Ovary (tissue), 9 donors: ENCODE data around the gene PLCB4. TPM values are rescaled to one million over a fixed set of nuclear protein-coding genes. Genes with fewer than 3 reads are reported as not detected.

Experiments
- DNase-seq, 5 donors: peaks; one replicate each; pipeline ENCODE4 v3.0.0-alpha.2; 2019 to 2020
- H3K27ac ChIP-seq, 2 donors: fragments of 200-600 bp; one replicate each; pipeline versions ENCODE4 v1.5.1 to v1.8.0; 2019 to 2022
- H3K27me3 ChIP-seq: fragments of 200-600 bp; one replicate; pipeline ENCODE4 v1.8.0; 2022
- H3K36me3 ChIP-seq: fragments of 200-600 bp; sonication (generic); one replicate; pipeline ENCODE4 v1.5.1; 2019
- H3K4me1 ChIP-seq: one replicate; pipeline ENCODE4 v1.8.1; 2013; ENCODE audit warnings: mild to moderate bottlenecking, moderate library complexity; ENCODE audit not compliant: insufficient read depth
- H3K4me3 ChIP-seq: fragments of 200-600 bp; sonication (generic); one replicate; pipeline ENCODE4 v1.5.1; 2017
- H3K9me3 ChIP-seq, 2 donors: fragments of 200-600 bp in 1 of 2; sonication (generic) in 1 of 2; one replicate each; pipeline versions ENCODE4 v1.5.1 to v1.8.1; 2013 to 2019; ENCODE audit warnings: mild to moderate bottlenecking in 1 of 2, moderate library complexity in 1 of 2
- CTCF ChIP-seq, 3 donors: fragments of 450-650 bp in 2 of 3; fragments of 200-600 bp in 1 of 3; IDR thresholded peaks; one replicate each; pipeline versions ENCODE4 v1.5.1 to v1.8.0; 2016 to 2022; ENCODE audit warnings: antibody characterized with exemption in 3 of 3, mild to moderate bottlenecking in 1 of 3
- EP300 ChIP-seq: sonication (generic); formaldehyde crosslinking; IDR thresholded peaks from one replicate; pipeline ENCODE4 v1.6.1; 2017; ENCODE audit warnings: antibody characterized with exemption
- POLR2A ChIP-seq: fragments of 450-650 bp; IDR thresholded peaks from one replicate; pipeline ENCODE4 v1.6.1; 2017; ENCODE audit warnings: antibody characterized with exemption, mild to moderate bottlenecking, moderate library complexity
- WGBS, 3 donors: extraction: QIAGEN DNeasy Blood & Tissue Kit in 1 of 3; methylation state at CpG; one replicate each; pipeline versions ENCODE4 v1.1.5 to v1.1.7; 2013 to 2017; 5-methylcytosine and 5-hydroxymethylcytosine counted together
- intact Hi-C, 4 donors: fragments of 100-400 bp; cut with DNase I; formaldehyde crosslinking; loops; one replicate each; pipeline versions ENCODE4 v1.11.0 to v1.15.1; 2022 to 2023
- polyA plus RNA-seq, 2 donors: library from polyadenylated mRNA; stranded (reverse); fragments of 200-250 nt in 1 of 2; fragments of 350-450 nt in 1 of 2; fragmentation: Illumina TruSeq in 1 of 2; extraction: RNeasy Lipid Tissue Mini Kit (QIAGEN cat#74804) in 1 of 2; gene quantifications; one replicate each; pipeline ENCODE4 v1.2.3, GENCODE V29; 2013 to 2014
- total RNA-seq, 7 donors: library from RNA; depleted of rRNA in 2 of 7; stranded (reverse); fragments of >200 nt in 2 of 7; fragmentation: NEBNext Ultra II Directional in 3 of 7; extraction: Animal tissue kit (Norgen Biotek cat#: 25700) in 3 of 7; gene quantifications; one replicate each; pipeline versions ENCODE4 v1.1.0 to v1.2.4, GENCODE V29; 2016 to 2023
- donor health status: DM: no; HTN: no; CAD: no; lungs with moderate emphysema.
- donor health status: DM: no; HTN: no; CAD: no.
- donor health status: Bipolar disorder and iron deficiency.
- donor health status: DM: yes; HTN: yes; CAD: no.
- donor health status: DM: no; HTN: no; CAD: no.
- donor health status: DM: yes; HTN: yes; CAD: no.

The PLCB4 gene
- total and polyA plus RNA-seq, 9 donors, result 2.8 to 11.8 (median 5.6) TPM

- Histone ChIP-seq H3K27me3 (no peaks in the 10 kb centered on the region), H3K36me3 (no peaks in the 10 kb centered on the region), H3K9me3 (no peaks in the 10 kb centered on the region), H3K4me3 (no peak overlapping the region), H3K4me1 (no peaks in the 10 kb centered on the region), H3K27ac (no peak overlapping the region)
- 86 to 88% (median 88%) methylated on average over 5 of the region's 5 CpGs for WGBS, 3 donors
- TF ChIP-seq EP300, result no peak
- no peak for TF ChIP-seq POLR2A
- no peak for TF ChIP-seq CTCF (IDR thresholded peaks at IDR 0.05)
- intact Hi-C loops, result no loop called here
- DNase-seq, result no peak
These were observed 353.6 kb downstream of the PLCB4 start for GRCh38 chr20:9422321-9423057.

- no peaks in the 10 kb centered on the region for H3K4me1 ChIP-seq
- no peaks in the 10 kb centered on the region for H3K9me3 ChIP-seq
- DNase-seq, result no peak
- 90 to 94% (median 92%) methylated on average over 3 of the region's 3 CpGs for WGBS, 3 donors
- TF ChIP-seq EP300, result no peak
- TF ChIP-seq CTCF (IDR thresholded peaks at IDR 0.05), result no peak
- no peak for TF ChIP-seq POLR2A
- H3K36me3 ChIP-seq, result no peaks in the 10 kb centered on the region
- H3K27me3 ChIP-seq, result no peaks in the 10 kb centered on the region
- H3K27ac ChIP-seq, result no peak overlapping the region
- no peak overlapping the region for H3K4me3 ChIP-seq
- intact Hi-C loops, result no loop called here
These were observed 355.7 kb downstream of the PLCB4 start for GRCh38 chr20:9424551-9424950.

DNA sequence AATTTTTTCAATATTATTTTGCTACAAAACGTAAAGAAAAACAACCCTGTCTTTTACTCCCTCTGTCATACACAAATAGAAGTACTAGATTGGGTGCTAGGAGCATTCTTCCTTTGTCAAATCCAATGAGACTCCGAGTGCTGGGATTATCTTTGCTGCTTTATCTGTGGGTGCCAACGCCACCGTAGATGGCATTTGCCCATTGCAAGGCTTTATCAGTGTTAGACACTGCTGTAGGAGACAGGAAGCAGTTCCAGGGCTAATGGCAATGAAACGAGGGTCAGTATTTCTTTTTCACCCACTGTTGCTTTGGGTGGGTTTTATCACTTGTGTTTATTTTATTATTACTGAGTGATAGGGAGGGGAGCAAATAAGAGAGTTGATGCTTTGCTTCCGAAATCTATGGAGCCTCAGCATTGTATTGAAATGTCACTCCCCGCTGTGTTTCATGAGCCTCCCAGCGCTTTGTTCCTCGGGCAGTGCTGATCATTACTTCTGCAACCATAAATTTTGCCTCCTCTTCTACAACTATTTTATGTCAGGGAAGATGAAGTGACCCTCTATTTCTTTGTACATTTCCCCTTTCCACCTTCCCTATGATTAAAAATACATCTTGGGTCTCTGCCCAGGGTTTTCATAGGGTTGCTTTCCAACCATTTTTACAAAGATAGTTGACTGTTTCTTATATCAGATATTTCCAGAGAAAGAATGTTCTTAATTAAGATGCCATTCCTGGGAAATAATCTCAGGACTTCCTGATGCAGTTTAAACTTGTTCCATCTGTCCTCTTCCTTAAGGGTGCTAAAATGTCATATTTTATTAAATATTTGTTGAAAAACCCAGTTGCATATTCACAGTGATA, 358.8 kb downstream of the PLCB4 start:
- DNase-seq, result no peak
- Histone ChIP-seq H3K27ac (no peak overlapping the region), H3K4me1 (no peaks in the 10 kb centered on the region), H3K36me3 (no peaks in the 10 kb centered on the region), H3K9me3 (no peaks in the 10 kb centered on the region), H3K27me3 (no peaks in the 10 kb centered on the region), H3K4me3 (no peak overlapping the region)
- TF ChIP-seq EP300 (no peak), CTCF (IDR thresholded peaks at IDR 0.05) (no peak), POLR2A (no peak)
- WGBS, 3 donors, result 33 to 42% (median 42%) methylated on average over 9 of the region's 9 CpGs
- intact Hi-C loops, result no loop called here

- H3K9me3 ChIP-seq, result no peaks in the 10 kb centered on the region
- no peak for DNase-seq
- H3K27me3 ChIP-seq, result no peaks in the 10 kb centered on the region
- TF ChIP-seq CTCF (IDR thresholded peaks at IDR 0.05) (no peak), EP300 (no peak), POLR2A (no peak)
- no peaks in the 10 kb centered on the region for H3K36me3 ChIP-seq
- H3K4me1 ChIP-seq, result no peaks in the 10 kb centered on the region
- intact Hi-C loops, result no loop called here
- H3K27ac ChIP-seq, result no peak overlapping the region
- H3K4me3 ChIP-seq, result no peak overlapping the region
These were observed 359.4 kb downstream of the PLCB4 start for GRCh38 chr20:9428292-9428607.
